HAP-1 (cell line): ENCODE measurements around the gene LTBP2.

Experiments
- DNase-seq, 2 experiments: peaks; one replicate each; pipeline ENCODE4 v3.0.0-alpha.2; 2016 to 2020; ENCODE audit warnings: low spot score in 2 of 2
- H3K27me3 ChIP-seq: fragments of 250-450 bp; sonication (Bioruptor Pico); 2 replicates; pipeline ENCODE4 v1.5.1; 2020; ENCODE audit warnings: low read depth, mild to moderate bottlenecking, moderate library complexity
- H3K36me3 ChIP-seq: fragments of 250-450 bp; sonication (Bioruptor Pico); replicated peaks from 2 replicates; pipeline ENCODE4 v1.5.1; 2020; ENCODE audit warnings: mild to moderate bottlenecking
- H3K4me1 ChIP-seq: fragments of 250-450 bp; sonication (Bioruptor Pico); 2 replicates; pipeline ENCODE4 v1.5.1; 2020; ENCODE audit warnings: mild to moderate bottlenecking
- H3K4me3 ChIP-seq: fragments of 250-450 bp; sonication (Bioruptor Pico); 2 replicates; pipeline ENCODE4 v1.5.1; 2020; ENCODE audit warnings: mild to moderate bottlenecking, moderate library complexity
- H3K9me3 ChIP-seq: fragments of 250-450 bp; sonication (Bioruptor Pico); 2 replicates; pipeline ENCODE4 v1.5.1; 2020; ENCODE audit warnings: mild to moderate bottlenecking, moderate library complexity
- in situ Hi-C: fragments of 300-500 bp; cut with MboI; formaldehyde crosslinking; loops from 3 replicates; pipeline ENCODE4 v1.14.3; 2020; ENCODE audit warnings: low sequenced_read_pairs, inconsistent platforms, mixed read lengths

LTBP2 gene

GRCh38 chr14:74613211-74613914 is 1.3 kb upstream of the LTBP2 start:
- DNase-seq, result no peak
- Histone ChIP-seq H3K9me3 (no peaks in the 10 kb centered on the region), H3K36me3 (no peaks in the 10 kb centered on the region), H3K4me3 (no peak overlapping the region), H3K27me3 (peaks cover 3% of the 10 kb centered on the region), H3K4me1 (no peaks in the 10 kb centered on the region)
- in situ Hi-C loops, result no loop called here

GRCh38 chr14:74612350-74613021 is 449 bp upstream of the LTBP2 start:
- no peaks in the 10 kb centered on the region for H3K27me3 ChIP-seq
- no peaks in the 10 kb centered on the region for H3K9me3 ChIP-seq
- H3K4me1 ChIP-seq, result no peaks in the 10 kb centered on the region
- peak overlapping the region; percentile 48 for H3K4me3 ChIP-seq
- no peaks in the 10 kb centered on the region for H3K36me3 ChIP-seq
- in situ Hi-C loops, result no loop called here
- DNase-seq, result peak; percentile 64 to 85

GRCh38 chr14:74610866-74611649 is 979 bp downstream of the LTBP2 start:
- in situ Hi-C loops, result no loop called here
- H3K27me3 ChIP-seq, result no peaks in the 10 kb centered on the region
- no peaks in the 10 kb centered on the region for H3K36me3 ChIP-seq
- no peaks in the 10 kb centered on the region for H3K4me1 ChIP-seq
- no peak for DNase-seq
- no peaks in the 10 kb centered on the region for H3K9me3 ChIP-seq
- H3K4me3 ChIP-seq, result no peak overlapping the region

- H3K4me3 ChIP-seq, result no peak overlapping the region
- H3K36me3 ChIP-seq, result no peaks in the 10 kb centered on the region
- no peaks in the 10 kb centered on the region for H3K9me3 ChIP-seq
- in situ Hi-C loops, result no loop called here
- H3K27me3 ChIP-seq, result no peaks in the 10 kb centered on the region
- H3K4me1 ChIP-seq, result no peaks in the 10 kb centered on the region
- DNase-seq, result no peak
Observed at GRCh38 chr14:74610199-74610865, 1.7 kb downstream of the LTBP2 start.

- in situ Hi-C loops, result no loop called here
- DNase-seq, result no peak
- Histone ChIP-seq H3K36me3 (no peaks in the 10 kb centered on the region), H3K4me1 (no peaks in the 10 kb centered on the region), H3K27me3 (no peaks in the 10 kb centered on the region), H3K9me3 (no peaks in the 10 kb centered on the region), H3K4me3 (no peak overlapping the region)
Observed at GRCh38 chr14:74609721-74610120, 2.3 kb downstream of the LTBP2 start.

GRCh38 chr14:74608959-74609611 is 3.0 kb downstream of the LTBP2 start:
- Histone ChIP-seq H3K4me3 (no peak overlapping the region), H3K27me3 (no peaks in the 10 kb centered on the region), H3K4me1 (no peaks in the 10 kb centered on the region), H3K9me3 (no peaks in the 10 kb centered on the region), H3K36me3 (no peaks in the 10 kb centered on the region)
- in situ Hi-C loops, result no loop called here
- DNase-seq, result peak; percentile 80 to 91

GRCh38 chr14:74606727-74607126 is 5.3 kb downstream of the LTBP2 start:
- H3K27me3 ChIP-seq, result no peaks in the 10 kb centered on the region

GRCh38 chr14:74605531-74606223 is 6.4 kb downstream of the LTBP2 start:
- in situ Hi-C loops, result no loop called here
- H3K9me3 ChIP-seq, result no peaks in the 10 kb centered on the region
- no peak overlapping the region for H3K4me3 ChIP-seq
- no peaks in the 10 kb centered on the region for H3K27me3 ChIP-seq
- no peaks in the 10 kb centered on the region for H3K4me1 ChIP-seq
- no peaks in the 10 kb centered on the region for H3K36me3 ChIP-seq
- no peak for DNase-seq

More at GRCh38 chr14:74606727-74607126, 5.3 kb downstream of the LTBP2 start:
- in situ Hi-C loops, result no loop called here
- Histone ChIP-seq H3K4me1 (no peaks in the 10 kb centered on the region), H3K36me3 (no peaks in the 10 kb centered on the region), H3K4me3 (no peak overlapping the region), H3K9me3 (no peaks in the 10 kb centered on the region)
- no peak for DNase-seq

GRCh38 chr14:74604911-74605310 is 7.1 kb downstream of the LTBP2 start:
- Histone ChIP-seq H3K4me1 (no peaks in the 10 kb centered on the region), H3K4me3 (no peak overlapping the region), H3K36me3 (no peaks in the 10 kb centered on the region), H3K9me3 (no peaks in the 10 kb centered on the region), H3K27me3 (no peaks in the 10 kb centered on the region)
- DNase-seq, result no peak
- in situ Hi-C loops, result no loop called here

- in situ Hi-C loops, result no loop called here
- Histone ChIP-seq H3K9me3 (no peaks in the 10 kb centered on the region), H3K4me1 (no peaks in the 10 kb centered on the region), H3K36me3 (no peaks in the 10 kb centered on the region), H3K4me3 (no peak overlapping the region), H3K27me3 (no peaks in the 10 kb centered on the region)
- no peak for DNase-seq
Observed at GRCh38 chr14:74604157-74604556, 7.9 kb downstream of the LTBP2 start.

- Histone ChIP-seq H3K4me1 (no peaks in the 10 kb centered on the region), H3K36me3 (no peaks in the 10 kb centered on the region), H3K27me3 (no peaks in the 10 kb centered on the region), H3K9me3 (no peaks in the 10 kb centered on the region), H3K4me3 (no peak overlapping the region)
- in situ Hi-C loops, result no loop called here
- DNase-seq, result no peak
Observed at GRCh38 chr14:74601982-74602381, 10.1 kb downstream of the LTBP2 start.

- DNase-seq, result no peak
- Histone ChIP-seq H3K4me1 (no peaks in the 10 kb centered on the region), H3K36me3 (no peaks in the 10 kb centered on the region), H3K4me3 (no peak overlapping the region), H3K27me3 (no peaks in the 10 kb centered on the region), H3K9me3 (no peaks in the 10 kb centered on the region)
- in situ Hi-C loops, result no loop called here
Observed at GRCh38 chr14:74599946-74600345, 12.1 kb downstream of the LTBP2 start.

- Histone ChIP-seq H3K27me3 (no peaks in the 10 kb centered on the region), H3K36me3 (no peaks in the 10 kb centered on the region), H3K9me3 (no peaks in the 10 kb centered on the region), H3K4me3 (no peak overlapping the region), H3K4me1 (no peaks in the 10 kb centered on the region)
- no peak for DNase-seq
- in situ Hi-C loops, result no loop called here
Observed at GRCh38 chr14:74599321-74599761, 12.7 kb downstream of the LTBP2 start.
